Measurements from ENCODE around the gene FOXF1.

DNA sequence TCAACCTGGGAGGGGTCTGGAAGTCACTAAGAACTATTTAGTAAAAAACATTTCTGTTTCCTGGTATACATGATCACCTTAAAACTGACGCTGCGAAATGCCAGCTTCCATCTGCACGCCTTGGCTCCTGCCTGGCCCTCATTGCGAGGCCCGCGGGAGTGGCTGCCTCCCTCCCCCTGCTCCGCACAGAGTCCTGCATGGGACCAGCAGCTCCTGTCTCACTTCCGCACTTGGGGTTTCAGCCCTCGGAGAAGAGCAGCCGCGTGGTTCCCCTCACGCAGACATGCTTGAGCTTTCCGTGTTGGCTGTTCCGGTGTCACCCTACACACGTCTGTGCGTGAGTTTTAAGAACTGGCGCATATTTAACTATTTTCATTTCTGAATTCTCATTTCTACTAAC, 26.3 kb downstream of the FOXF1 start:
- TF ChIP-seq ZNF274 (IDR thresholded peaks at IDR 0.05; ENCODE audit: low read depth, low read length) (no peak), SUZ12 (IDR thresholded peaks at IDR 0.05; ENCODE audit: extremely low read depth, insufficient read depth, insufficient read length) (no peak)

All from NT2/D1 (cell line).